GM13977 (cell line): ENCODE measurements around the gene STMN3.
"Not testable (repeated sequence)": the region's sequence is repeated elsewhere in the genome, so short reads cannot be mapped to it uniquely, and the experiment has no call there.

Source experiments
- DNase-seq: peaks from one replicate; pipeline ENCODE4 v3.0.0; 2012; ENCODE audit warnings: low spot score
- in situ Hi-C: fragments of 300-500 bp; cut with MboI; formaldehyde crosslinking; loops from one replicate; pipeline ENCODE4 v1.12.0; 2022; ENCODE audit warnings: low sequenced_read_pairs, low pct_unique_long_range_greater_than_20kb, mixed read lengths, inconsistent platforms; ENCODE audit not compliant: unreplicated experiment
- TF ChIP-seq, protein P1 (sequence below): IDR thresholded peaks from 2 replicates; pipeline ENCODE4 v1.5.1; 2012; ENCODE audit warnings: mild to moderate bottlenecking, control low read depth; ENCODE audit not compliant: insufficient read depth; ENCODE audit errors: extremely low read depth, missing control alignments

Gene STMN3

DNA sequence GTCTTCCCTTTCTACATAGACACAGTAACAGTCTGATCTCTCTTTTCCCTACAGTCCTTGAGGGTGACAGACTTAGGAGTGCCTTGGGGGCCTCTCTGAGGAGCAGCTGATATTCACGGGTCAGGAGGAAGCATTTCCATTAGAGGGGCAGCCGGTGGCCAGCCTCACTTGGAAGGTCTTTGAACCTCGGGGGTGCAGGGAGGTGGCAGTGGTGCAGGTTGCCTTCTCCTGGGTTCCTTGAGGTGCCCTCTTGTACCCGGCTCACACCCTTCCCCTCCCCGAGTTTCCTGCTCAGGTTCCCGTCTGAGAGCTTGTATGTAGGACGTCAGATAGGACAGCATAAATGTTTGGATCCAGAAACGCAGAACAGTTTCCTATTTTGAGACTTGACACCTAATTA, 7.4 kb upstream of the STMN3 start:
- in situ Hi-C loops, result no loop called here
- DNase-seq, result no peak
- TF ChIP-seq, protein P1, sequence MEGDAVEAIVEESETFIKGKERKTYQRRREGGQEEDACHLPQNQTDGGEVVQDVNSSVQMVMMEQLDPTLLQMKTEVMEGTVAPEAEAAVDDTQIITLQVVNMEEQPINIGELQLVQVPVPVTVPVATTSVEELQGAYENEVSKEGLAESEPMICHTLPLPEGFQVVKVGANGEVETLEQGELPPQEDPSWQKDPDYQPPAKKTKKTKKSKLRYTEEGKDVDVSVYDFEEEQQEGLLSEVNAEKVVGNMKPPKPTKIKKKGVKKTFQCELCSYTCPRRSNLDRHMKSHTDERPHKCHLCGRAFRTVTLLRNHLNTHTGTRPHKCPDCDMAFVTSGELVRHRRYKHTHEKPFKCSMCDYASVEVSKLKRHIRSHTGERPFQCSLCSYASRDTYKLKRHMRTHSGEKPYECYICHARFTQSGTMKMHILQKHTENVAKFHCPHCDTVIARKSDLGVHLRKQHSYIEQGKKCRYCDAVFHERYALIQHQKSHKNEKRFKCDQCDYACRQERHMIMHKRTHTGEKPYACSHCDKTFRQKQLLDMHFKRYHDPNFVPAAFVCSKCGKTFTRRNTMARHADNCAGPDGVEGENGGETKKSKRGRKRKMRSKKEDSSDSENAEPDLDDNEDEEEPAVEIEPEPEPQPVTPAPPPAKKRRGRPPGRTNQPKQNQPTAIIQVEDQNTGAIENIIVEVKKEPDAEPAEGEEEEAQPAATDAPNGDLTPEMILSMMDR, result no peak

DNA sequence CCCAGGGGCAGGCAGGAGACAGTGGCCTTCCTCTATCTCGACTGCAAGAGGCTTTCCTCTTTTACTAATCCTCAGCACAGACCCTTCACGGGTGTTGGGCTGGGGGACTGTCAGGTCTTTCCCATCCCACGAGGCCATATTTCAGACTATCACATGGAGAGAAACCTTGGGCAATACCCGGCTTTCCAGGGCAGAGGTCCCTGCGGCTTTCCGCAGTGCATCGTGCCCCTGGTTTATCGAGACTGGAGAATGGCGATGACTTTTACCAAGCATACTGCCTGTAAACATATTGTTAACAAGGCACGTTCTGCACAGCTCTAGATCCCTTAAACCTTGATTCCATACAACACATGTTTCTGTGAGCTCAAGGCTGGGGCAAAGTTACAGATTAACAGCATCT, 7.0 kb upstream of the STMN3 start:
- DNase-seq, in situ Hi-C loops: not testable (repeated sequence)

DNA sequence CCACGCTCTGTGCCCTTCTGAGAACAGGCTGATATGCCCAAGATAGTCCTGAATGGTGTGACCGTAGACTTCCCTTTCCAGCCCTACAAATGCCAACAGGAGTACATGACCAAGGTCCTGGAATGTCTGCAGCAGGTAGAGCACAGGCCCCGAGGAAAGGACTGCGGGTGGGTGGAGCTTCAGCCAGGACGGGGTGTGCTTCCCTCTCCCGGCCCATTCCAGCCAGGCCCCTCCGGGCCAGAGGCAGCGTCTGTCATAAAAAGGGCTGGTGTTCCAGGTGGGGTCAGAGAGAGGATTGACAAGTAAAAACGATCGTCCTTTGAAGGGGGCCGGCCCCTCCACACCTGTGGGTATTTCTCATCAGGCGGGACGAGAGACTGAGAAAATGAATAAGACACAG, 6.1 kb upstream of the STMN3 start:
- TF ChIP-seq, protein P1, result no peak
- in situ Hi-C loops, result no loop called here
- no peak for DNase-seq

DNA sequence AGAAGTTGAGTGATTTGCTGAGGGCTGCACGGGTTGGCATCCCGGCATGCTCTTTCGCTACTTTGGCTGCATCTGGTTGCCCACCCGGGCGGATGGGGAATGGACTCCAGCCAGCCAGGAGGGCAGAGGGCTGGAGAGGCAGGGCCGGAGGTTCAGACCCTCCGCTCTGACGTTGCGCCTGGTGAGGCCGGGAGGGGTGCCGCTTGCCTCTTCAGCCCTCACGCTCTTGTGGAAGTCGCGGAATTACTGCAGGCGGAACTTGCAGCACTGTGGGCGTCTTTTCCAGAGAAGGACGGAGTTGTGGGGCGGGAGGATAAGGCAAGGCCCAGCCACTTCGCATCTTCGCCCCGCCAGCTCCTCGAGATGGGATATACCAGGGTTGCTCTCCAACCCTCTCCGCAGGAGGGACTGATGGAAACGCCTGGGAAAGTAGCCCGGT, 5.5 kb upstream of the STMN3 start:
- no peak for DNase-seq
- in situ Hi-C loops, result no loop called here
- TF ChIP-seq, protein P1, result no peak

DNA sequence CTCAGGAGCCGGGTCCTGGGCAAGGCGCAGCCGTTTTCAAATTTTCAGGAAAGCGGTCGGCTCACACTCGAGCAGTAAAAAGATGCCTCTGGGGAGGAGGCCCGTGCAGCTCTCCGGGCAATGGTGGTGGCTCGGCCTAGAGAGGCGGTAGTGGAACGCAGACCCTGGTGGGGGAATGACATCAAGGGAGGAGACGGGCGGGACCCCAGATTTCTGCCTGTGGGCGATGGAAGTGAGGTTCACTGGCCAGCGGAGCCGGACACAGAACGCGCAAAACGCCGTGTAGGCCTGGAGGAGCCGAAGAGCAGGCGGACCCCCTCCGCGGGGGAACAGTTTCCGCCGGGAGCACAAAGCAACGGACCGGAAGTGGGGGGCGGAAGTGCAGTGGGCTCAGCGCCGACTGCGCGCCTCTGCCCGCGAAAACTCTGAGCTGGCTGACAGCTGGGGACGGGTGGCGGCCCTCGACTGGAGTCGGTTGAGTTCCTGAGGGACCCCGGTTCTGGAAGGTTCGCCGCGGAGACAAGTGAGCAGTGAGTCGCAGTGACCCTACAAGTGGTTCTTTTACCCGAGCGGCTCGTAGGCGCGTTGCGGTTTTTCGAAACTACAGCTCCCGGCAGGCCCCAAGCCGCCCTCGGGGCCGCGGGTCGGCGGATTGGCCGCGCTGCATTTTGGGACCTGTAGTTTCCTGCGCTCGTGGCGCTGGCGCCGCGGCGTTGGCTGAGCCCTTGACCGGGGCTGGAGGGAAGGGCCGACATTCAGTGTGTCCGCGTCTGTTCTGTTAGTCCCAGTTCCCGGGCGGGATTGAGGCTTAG, 4.9 kb upstream of the STMN3 start, which contains the start of gene RTEL1:
Gene RTEL1 (plus strand): TSS at position 376 of the 812 bp plus-strand sequence. CDS start 1,091 bp downstream, outside the sequence.
- DNase-seq, result peak; percentile 98
- in situ Hi-C loops, result no loop called here
- TF ChIP-seq, protein P1, result no peak

DNA sequence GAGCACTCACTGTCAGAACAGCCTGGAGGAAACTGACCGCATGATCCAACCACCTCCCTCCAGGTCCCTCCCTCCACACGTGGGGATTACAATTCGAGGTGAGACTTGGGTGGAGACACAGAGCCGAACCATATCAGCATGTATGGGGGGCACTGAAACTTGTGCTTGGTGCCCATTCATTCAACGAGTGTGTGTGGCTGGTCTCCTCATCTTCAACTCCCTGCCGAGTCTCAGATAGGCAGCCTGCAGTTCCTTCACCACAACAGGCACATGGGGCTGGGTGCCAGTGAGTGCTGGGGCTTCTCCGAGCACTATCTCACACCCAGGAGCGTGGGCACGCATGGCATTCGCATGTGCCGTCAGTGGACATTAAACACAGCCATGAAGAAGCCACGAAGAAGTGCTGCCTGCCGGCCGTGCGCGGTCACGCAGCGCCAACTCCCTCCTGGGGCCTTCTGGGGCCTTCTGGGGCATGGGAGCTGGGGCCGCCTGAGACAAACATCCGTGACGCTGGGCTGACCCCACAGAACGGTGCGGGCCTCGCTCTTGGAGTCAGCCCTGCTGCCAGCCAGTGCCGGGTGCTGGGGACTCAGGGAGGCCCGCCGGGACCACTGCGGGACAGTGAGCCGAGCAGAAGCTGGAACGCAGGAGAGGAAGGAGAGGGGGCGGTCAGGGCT, 4.2 kb upstream of the STMN3 start:
- TF ChIP-seq, protein P1, result no peak
- no peak for DNase-seq
- in situ Hi-C loops, result no loop called here

DNA sequence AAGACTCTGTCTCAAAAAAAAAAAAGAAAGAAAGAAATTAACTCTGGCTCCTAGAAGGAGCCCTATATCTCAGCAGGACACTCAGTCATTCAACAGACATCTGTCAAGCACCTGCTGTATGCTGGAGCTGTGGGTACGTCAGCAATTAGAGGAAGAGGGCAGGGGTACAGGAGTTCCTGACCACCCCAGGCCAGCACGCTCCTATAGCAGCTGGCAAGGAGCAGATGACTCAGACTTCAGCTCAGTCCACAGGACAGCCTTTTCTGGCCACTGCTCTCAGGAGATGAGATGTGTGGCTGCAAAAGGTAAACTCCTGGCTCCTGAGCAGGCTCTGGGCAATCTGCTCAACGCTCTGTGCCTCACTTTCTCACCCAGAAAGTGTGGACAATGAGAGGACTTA, 3.2 kb upstream of the STMN3 start:
- in situ Hi-C loops, result no loop called here
- DNase-seq, result no peak
- TF ChIP-seq, protein P1, result no peak
